A673 (cell line): Measurements from ENCODE around the gene TERB1. TPM values are rescaled to one million over a fixed set of nuclear protein-coding genes. Genes with fewer than 3 reads are reported as not detected.

Source experiments
- BruUV-seq: library from RNA; stranded (reverse); fragments of 400-500 nt; replicated peaks from 2 replicates; lab custom pipeline; 2021; lab: Mats Ljungman, UMichigan
- CTCF ChIA-PET: fragments of 300-600 bp; sonication (Branson Sonifier 250); formaldehyde crosslinking; loops from one replicate; lab custom pipeline; 2022; ENCODE audit warnings: antibody characterized with exemption; lab: Charles Lee
- POLR2A ChIA-PET: fragments of 300-600 bp; sonication (Branson Sonifier 250); formaldehyde crosslinking; loops from one replicate; lab custom pipeline; 2022; ENCODE audit warnings: antibody characterized with exemption; ENCODE audit not compliant: low non-redundant PET; lab: Charles Lee
- DNase-seq: peaks from one replicate; pipeline ENCODE4 v3.0.0-alpha.2; 2015; ENCODE audit warnings: low spot score
- H3K27ac ChIP-seq: fragments of 200-600 bp; sonication (generic); 2 replicates; pipeline ENCODE4 v1.5.1; 2016; ENCODE audit warnings: mixed run types, low read depth, mild to moderate bottlenecking, mixed read lengths, antibody characterized with exemption, low read length; ENCODE audit not compliant: poor library complexity, severe bottlenecking
- H3K27me3 ChIP-seq: fragments of 200-600 bp; sonication (generic); replicated peaks from 2 replicates; pipeline ENCODE4 v1.6.1; 2017; ENCODE audit warnings: mixed run types, low read depth, mild to moderate bottlenecking, mixed read lengths, antibody characterized with exemption, low read length; ENCODE audit not compliant: insufficient read depth, poor library complexity
- H3K36me3 ChIP-seq: fragments of 200-600 bp; sonication (generic); 2 replicates; pipeline ENCODE4 v1.6.1; 2016; ENCODE audit warnings: mixed run types, mild to moderate bottlenecking, mixed read lengths, antibody characterized with exemption, low read length; ENCODE audit not compliant: insufficient read depth, poor library complexity, severe bottlenecking
- H3K4me1 ChIP-seq: fragments of 200-600 bp; sonication (generic); 2 replicates; pipeline ENCODE4 v1.6.1; 2017; ENCODE audit warnings: mixed run types, mild to moderate bottlenecking, mixed read lengths, antibody characterized with exemption, low read length; ENCODE audit not compliant: insufficient read depth, poor library complexity, severe bottlenecking
- H3K4me3 ChIP-seq: fragments of 200-600 bp; sonication (generic); 2 replicates; pipeline ENCODE4 v1.5.1; 2016; ENCODE audit warnings: low read depth, mixed run types, mild to moderate bottlenecking, mixed read lengths, low read length; ENCODE audit not compliant: poor library complexity, severe bottlenecking
- H3K9me3 ChIP-seq: fragments of 200-600 bp; sonication (generic); 2 replicates; pipeline ENCODE4 v1.6.1; 2016; ENCODE audit warnings: mixed run types, low read depth, mild to moderate bottlenecking, mixed read lengths, antibody characterized with exemption, low read length; ENCODE audit not compliant: poor library complexity, severe bottlenecking
- EZH2 ChIP-seq: fragments of 200-600 bp; sonication (generic); IDR thresholded peaks from 2 replicates; pipeline ENCODE4 v1.6.1; 2017; ENCODE audit warnings: borderline replicate concordance, low read depth, mild to moderate bottlenecking, mixed read lengths, antibody characterized with exemption, low read length; ENCODE audit not compliant: poor library complexity, severe bottlenecking
- intact Hi-C: fragments of 100-400 bp; cut with micrococcal nuclease; formaldehyde crosslinking; loops from one replicate; pipeline ENCODE4 v1.10.0; 2022; ENCODE audit not compliant: unreplicated experiment
- total RNA-seq: library from RNA; stranded (reverse); gene quantifications from 2 replicates; pipeline ENCODE4 v1.2.3, GENCODE V29; 2021
- TF ChIP-seq, protein P1 (sequence below): fragments of 300-800, 200-600 bp; sonication (generic); conservative IDR thresholded peaks from 2 replicates; pipeline ENCODE4 v1.5.1; 2017; ENCODE audit warnings: low read depth, mild to moderate bottlenecking, antibody characterized with exemption, low read length, moderate library complexity, mixed read lengths

The TERB1 gene
- total RNA-seq, 1 experiment from 2014 or later = not detected

DNA sequence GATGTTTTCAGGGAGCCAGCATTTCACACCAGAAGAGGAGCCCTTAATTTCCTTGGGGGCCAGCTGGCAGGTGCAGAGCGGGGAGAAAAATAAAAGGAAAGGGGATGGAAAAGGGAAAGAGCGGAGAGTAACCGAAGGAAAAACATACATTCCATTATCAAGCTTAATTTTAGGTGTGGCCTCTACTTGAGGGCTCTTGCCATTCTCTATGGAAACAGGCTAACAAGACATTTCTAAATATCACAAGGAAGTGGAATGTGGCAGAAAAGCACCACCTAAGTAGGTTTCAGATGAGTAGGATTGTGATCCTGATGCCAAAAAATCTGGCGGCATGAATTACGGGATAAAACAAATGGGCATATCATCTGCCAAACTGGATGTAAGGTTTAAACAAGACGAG is 49.0 kb downstream of the TERB1 start:
- Histone ChIP-seq H3K27ac (no peak overlapping the region), H3K9me3 (no peaks in the 10 kb centered on the region), H3K4me3 (peak overlapping the region; percentile 99), H3K36me3 (peaks cover 22% of the 10 kb centered on the region), H3K4me1 (peaks cover 7% of the 10 kb centered on the region), H3K27me3 (no peaks in the 10 kb centered on the region)
- no peak for TF ChIP-seq EZH2
- TF ChIP-seq, protein P1, sequence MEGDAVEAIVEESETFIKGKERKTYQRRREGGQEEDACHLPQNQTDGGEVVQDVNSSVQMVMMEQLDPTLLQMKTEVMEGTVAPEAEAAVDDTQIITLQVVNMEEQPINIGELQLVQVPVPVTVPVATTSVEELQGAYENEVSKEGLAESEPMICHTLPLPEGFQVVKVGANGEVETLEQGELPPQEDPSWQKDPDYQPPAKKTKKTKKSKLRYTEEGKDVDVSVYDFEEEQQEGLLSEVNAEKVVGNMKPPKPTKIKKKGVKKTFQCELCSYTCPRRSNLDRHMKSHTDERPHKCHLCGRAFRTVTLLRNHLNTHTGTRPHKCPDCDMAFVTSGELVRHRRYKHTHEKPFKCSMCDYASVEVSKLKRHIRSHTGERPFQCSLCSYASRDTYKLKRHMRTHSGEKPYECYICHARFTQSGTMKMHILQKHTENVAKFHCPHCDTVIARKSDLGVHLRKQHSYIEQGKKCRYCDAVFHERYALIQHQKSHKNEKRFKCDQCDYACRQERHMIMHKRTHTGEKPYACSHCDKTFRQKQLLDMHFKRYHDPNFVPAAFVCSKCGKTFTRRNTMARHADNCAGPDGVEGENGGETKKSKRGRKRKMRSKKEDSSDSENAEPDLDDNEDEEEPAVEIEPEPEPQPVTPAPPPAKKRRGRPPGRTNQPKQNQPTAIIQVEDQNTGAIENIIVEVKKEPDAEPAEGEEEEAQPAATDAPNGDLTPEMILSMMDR = no peak
- intact Hi-C loops = no loop called here
- no TSS peak for BruUV-seq
- POLR2A ChIA-PET = no interaction called here
- CTCF ChIA-PET = interaction anchor here (1.5 kb wide), 1 partner anchor 78 kb away, joined by 7 read pairs; the partner anchor contains the start of gene NAE1
- no peak for DNase-seq

DNA sequence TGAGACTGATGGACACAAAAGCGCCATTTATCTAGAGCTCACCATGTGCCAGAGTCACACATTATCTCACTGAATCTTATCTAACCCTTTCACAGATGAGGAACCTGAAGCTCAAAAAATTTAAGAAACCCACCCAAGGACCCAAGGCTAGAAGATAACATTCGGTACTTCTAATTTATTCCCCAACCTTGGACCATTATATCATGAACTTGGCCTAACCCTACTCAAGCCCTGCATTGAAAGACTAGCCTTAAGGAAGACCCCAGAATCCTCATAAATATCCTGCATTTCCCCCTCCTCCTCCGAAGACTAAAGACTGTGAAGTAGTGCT is 49.4 kb downstream of the TERB1 start:
- POLR2A ChIA-PET = no interaction called here

DNA sequence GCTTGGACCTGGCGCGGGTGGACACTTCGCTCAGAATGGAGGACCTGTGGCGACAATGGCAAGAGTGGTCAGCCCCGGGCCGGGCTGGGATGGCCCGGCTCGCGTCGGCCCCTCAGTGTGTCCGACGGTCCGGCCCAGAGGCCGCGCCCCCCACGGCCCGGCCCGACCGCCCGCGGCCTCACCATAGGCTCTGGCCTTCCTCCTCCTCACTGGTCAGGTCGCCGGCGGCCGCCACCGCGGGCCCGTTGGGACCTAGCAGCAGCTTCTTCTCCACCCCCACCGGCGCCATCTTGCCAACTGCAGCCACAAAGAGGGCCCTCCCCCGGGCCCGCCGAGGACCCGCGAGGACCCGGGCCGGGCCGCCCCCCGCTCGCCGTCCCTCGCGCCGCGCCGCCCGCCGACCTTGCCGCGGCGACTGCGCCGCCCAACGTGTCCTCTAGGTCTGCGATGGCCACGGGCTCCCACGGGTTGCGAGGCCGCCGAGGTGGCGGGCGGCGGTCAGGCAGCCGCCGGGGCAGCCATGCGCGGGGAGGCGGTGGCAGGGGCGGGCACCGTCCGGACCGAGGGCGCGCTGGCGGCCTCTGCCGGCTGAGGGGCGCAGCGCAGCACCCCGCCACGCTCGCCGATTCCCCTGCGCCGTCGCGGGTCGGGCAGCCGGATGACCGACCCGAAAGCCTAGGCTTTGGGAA is 49.9 kb downstream of the TERB1 start, which contains the start of gene DYNC1LI2:
TSS of gene DYNC1LI2 (minus strand) at position 307 of the 689 bp plus-strand sequence. CDS start at position 289, 18 bp downstream.
- Histone ChIP-seq H3K9me3 (no peaks in the 10 kb centered on the region), H3K27ac (peak within 1 kb of the TSS; percentile 94), H3K4me3 (peak within 1 kb of the TSS; percentile 99), H3K4me1 (peaks cover 7% of the 10 kb centered on the region), H3K27me3 (no peaks in the 10 kb centered on the region), H3K36me3 (peaks cover 32% of the 10 kb centered on the region)
- no peak for TF ChIP-seq EZH2
- TF ChIP-seq, protein P1 = peak; percentile 67
- no TSS peak for BruUV-seq
- CTCF ChIA-PET = interaction anchor here (1.1 to 1.5 kb wide), 4 partner anchors 10 to 79 kb away, joined by 3 to 7 read pairs (median 3); partner anchors contain the start of gene NAE1
- DNase-seq = peak; percentile 86
- POLR2A ChIA-PET = no interaction called here
- intact Hi-C loops = no loop called here

More for the DNA sequence above, 49.4 kb downstream of the TERB1 start:
- no peak for TF ChIP-seq EZH2
- TF ChIP-seq, protein P1 = no peak
- H3K27me3 ChIP-seq = no peaks in the 10 kb centered on the region
- H3K36me3 ChIP-seq = peaks cover 26% of the 10 kb centered on the region
- H3K27ac ChIP-seq = no peak overlapping the region
- H3K4me3 ChIP-seq = peak overlapping the region; percentile 99
- peaks cover 7% of the 10 kb centered on the region for H3K4me1 ChIP-seq
- no peaks in the 10 kb centered on the region for H3K9me3 ChIP-seq
- intact Hi-C loops = no loop called here
- BruUV-seq = no TSS peak
- CTCF ChIA-PET = interaction anchor here (1.1 to 1.5 kb wide), 3 partner anchors 10 to 79 kb away, joined by 3 to 7 read pairs (median 3); partner anchors contain the start of gene NAE1
- no peak for DNase-seq
